BLaER1 (cell line): ENCODE results near the gene MORN5.

Experiments used
- H3K27ac ChIP-seq: shearing (Covaris generic); formaldehyde crosslinking; 2 replicates; pipeline ENCODE4 v1.8.1; 2022
- H3K27me3 ChIP-seq: shearing (Covaris generic); formaldehyde crosslinking; 2 replicates; pipeline ENCODE4 v1.8.1; 2022
- H3K36me3 ChIP-seq: shearing (Covaris generic); formaldehyde crosslinking; 2 replicates; pipeline ENCODE4 v1.8.1; 2022
- H3K4me1 ChIP-seq: shearing (Covaris generic); formaldehyde crosslinking; 2 replicates; pipeline ENCODE4 v1.8.1; 2022
- H3K4me2 ChIP-seq: shearing (Covaris generic); formaldehyde crosslinking; 2 replicates; pipeline ENCODE4 v1.8.1; 2022
- H3K4me3 ChIP-seq: shearing (Covaris generic); formaldehyde crosslinking; 2 replicates; pipeline ENCODE4 v1.8.1; 2022
- H3K9ac ChIP-seq: shearing (Covaris generic); formaldehyde crosslinking; 2 replicates; pipeline ENCODE4 v1.8.1; 2022
- H3K9me3 ChIP-seq: shearing (Covaris generic); formaldehyde crosslinking; 2 replicates; pipeline ENCODE4 v1.8.1; 2022
- H4K20me1 ChIP-seq: shearing (Covaris generic); formaldehyde crosslinking; 2 replicates; pipeline ENCODE4 v1.8.1; 2022
- Cebpa-rat ChIP-seq: shearing (Covaris generic); IDR thresholded peaks from 2 replicates; pipeline ENCODE4 v1.8.1; 2022

The MORN5 gene

GRCh38 chr9:122125158-122125508 lies 34.6 kb upstream of the MORN5 start:
- no peak overlapping the region for H3K27ac ChIP-seq
- TF ChIP-seq Cebpa-rat = no peak
- no peaks in the 10 kb centered on the region for H3K4me1 ChIP-seq
- H3K9me3 ChIP-seq = no peaks in the 10 kb centered on the region
- no peaks in the 10 kb centered on the region for H3K36me3 ChIP-seq
- peaks cover 30% of the 10 kb centered on the region for H3K27me3 ChIP-seq
- no peak overlapping the region for H3K9ac ChIP-seq
- H3K4me2 ChIP-seq = no peak overlapping the region
- no peaks in the 10 kb centered on the region for H4K20me1 ChIP-seq
- no peak overlapping the region for H3K4me3 ChIP-seq

- Histone ChIP-seq H3K36me3 (no peaks in the 10 kb centered on the region), H3K27ac (no peak overlapping the region), H3K4me1 (no peaks in the 10 kb centered on the region), H3K9ac (no peak overlapping the region), H3K4me2 (no peak overlapping the region), H3K9me3 (no peaks in the 10 kb centered on the region), H3K4me3 (no peak overlapping the region), H4K20me1 (no peaks in the 10 kb centered on the region), H3K27me3 (peaks cover 30% of the 10 kb centered on the region)
- no peak for TF ChIP-seq Cebpa-rat
These were observed 34.0 kb upstream of the MORN5 start for GRCh38 chr9:122125509-122126330.

- Histone ChIP-seq H3K9ac (no peak overlapping the region), H3K9me3 (no peaks in the 10 kb centered on the region), H3K4me1 (no peaks in the 10 kb centered on the region), H3K4me3 (no peak overlapping the region), H3K27ac (no peak overlapping the region), H4K20me1 (no peaks in the 10 kb centered on the region), H3K4me2 (no peak overlapping the region), H3K27me3 (peaks cover 34% of the 10 kb centered on the region), H3K36me3 (no peaks in the 10 kb centered on the region)
- TF ChIP-seq Cebpa-rat = no peak
These were observed 33.1 kb upstream of the MORN5 start for GRCh38 chr9:122126331-122127261.

- H4K20me1 ChIP-seq = no peaks in the 10 kb centered on the region
- H3K9ac ChIP-seq = no peak overlapping the region
- H3K4me2 ChIP-seq = no peak overlapping the region
- no peak for TF ChIP-seq Cebpa-rat
- no peak overlapping the region for H3K4me3 ChIP-seq
- H3K27me3 ChIP-seq = peaks cover 36% of the 10 kb centered on the region
- no peak overlapping the region for H3K27ac ChIP-seq
- H3K9me3 ChIP-seq = no peaks in the 10 kb centered on the region
- H3K36me3 ChIP-seq = no peaks in the 10 kb centered on the region
- H3K4me1 ChIP-seq = no peaks in the 10 kb centered on the region
These were observed 32.3 kb upstream of the MORN5 start for GRCh38 chr9:122127396-122127798.

GRCh38 chr9:122128007-122128968 lies 31.4 kb upstream of the MORN5 start:
- TF ChIP-seq Cebpa-rat = no peak
- H3K4me1 ChIP-seq = no peaks in the 10 kb centered on the region
- H4K20me1 ChIP-seq = no peaks in the 10 kb centered on the region
- H3K9me3 ChIP-seq = no peaks in the 10 kb centered on the region
- no peak overlapping the region for H3K9ac ChIP-seq
- H3K4me2 ChIP-seq = no peak overlapping the region
- H3K27me3 ChIP-seq = peaks cover 36% of the 10 kb centered on the region
- H3K36me3 ChIP-seq = no peaks in the 10 kb centered on the region
- no peak overlapping the region for H3K27ac ChIP-seq
- no peak overlapping the region for H3K4me3 ChIP-seq

GRCh38 chr9:122128969-122129343 lies 30.8 kb upstream of the MORN5 start:
- Histone ChIP-seq H3K4me2 (no peak overlapping the region), H3K9me3 (no peaks in the 10 kb centered on the region), H4K20me1 (no peaks in the 10 kb centered on the region), H3K4me1 (no peaks in the 10 kb centered on the region), H3K9ac (no peak overlapping the region), H3K36me3 (no peaks in the 10 kb centered on the region), H3K4me3 (no peak overlapping the region), H3K27me3 (peaks cover 36% of the 10 kb centered on the region), H3K27ac (no peak overlapping the region)
- no peak for TF ChIP-seq Cebpa-rat

GRCh38 chr9:122129969-122130368 lies 29.7 kb upstream of the MORN5 start:
- H4K20me1 ChIP-seq = no peaks in the 10 kb centered on the region

GRCh38 chr9:122130837-122131236 lies 28.9 kb upstream of the MORN5 start:
- no peak overlapping the region for H3K4me3 ChIP-seq
- H3K9ac ChIP-seq = no peak overlapping the region
- no peaks in the 10 kb centered on the region for H3K36me3 ChIP-seq
- no peak overlapping the region for H3K4me2 ChIP-seq
- no peaks in the 10 kb centered on the region for H3K4me1 ChIP-seq
- no peaks in the 10 kb centered on the region for H4K20me1 ChIP-seq
- no peaks in the 10 kb centered on the region for H3K9me3 ChIP-seq
- H3K27me3 ChIP-seq = peaks cover 30% of the 10 kb centered on the region
- no peak overlapping the region for H3K27ac ChIP-seq
- no peak for TF ChIP-seq Cebpa-rat

More at GRCh38 chr9:122129969-122130368, 29.7 kb upstream of the MORN5 start:
- Histone ChIP-seq H3K9me3 (no peaks in the 10 kb centered on the region), H3K4me2 (no peak overlapping the region), H3K36me3 (no peaks in the 10 kb centered on the region), H3K4me1 (no peaks in the 10 kb centered on the region), H3K4me3 (no peak overlapping the region), H3K27me3 (peaks cover 36% of the 10 kb centered on the region), H3K27ac (no peak overlapping the region), H3K9ac (no peak overlapping the region)
- no peak for TF ChIP-seq Cebpa-rat

GRCh38 chr9:122131401-122132001 lies 28.2 kb upstream of the MORN5 start:
- TF ChIP-seq Cebpa-rat = no peak
- no peaks in the 10 kb centered on the region for H4K20me1 ChIP-seq
- H3K4me3 ChIP-seq = no peak overlapping the region
- H3K9me3 ChIP-seq = no peaks in the 10 kb centered on the region
- H3K4me1 ChIP-seq = no peaks in the 10 kb centered on the region
- H3K36me3 ChIP-seq = no peaks in the 10 kb centered on the region
- H3K27me3 ChIP-seq = peaks cover 23% of the 10 kb centered on the region
- no peak overlapping the region for H3K4me2 ChIP-seq
- no peak overlapping the region for H3K9ac ChIP-seq
- H3K27ac ChIP-seq = no peak overlapping the region
